Right lobe of liver (tissue), 6 donors: ENCODE measurements around the gene ADAM23. TPM values are rescaled to one million over a fixed set of nuclear protein-coding genes. Genes with fewer than 3 reads are reported as not detected.

Source experiments
- ATAC-seq, 4 donors: fragments of 200-7000 bp; cut with Tn5 transposase; one replicate each; pipeline ENCODE4 v1.9.1; 2020; ENCODE audit warnings: mild to moderate bottlenecking in 4 of 4, moderate library complexity in 4 of 4
- DNase-seq, 3 donors: peaks; one replicate each; pipeline ENCODE4 v3.0.0-alpha.2; 2020
- H3K27ac ChIP-seq, 3 donors: fragments of 200-600 bp; one replicate each; pipeline ENCODE4 v1.8.0; 2022
- H3K27me3 ChIP-seq, 2 donors: fragments of 200-600 bp; one replicate each; pipeline ENCODE4 v1.8.0; 2022
- H3K36me3 ChIP-seq, 4 donors: fragments of 200-600 bp; sonication (generic) in 1 of 4; one replicate each; pipeline versions ENCODE4 v1.5.1 to v1.8.0; 2017 to 2022; ENCODE audit warnings: control low read depth in 1 of 4
- H3K4me1 ChIP-seq, 4 donors: fragments of 200-600 bp; sonication (generic) in 1 of 4; one replicate each; pipeline versions ENCODE4 v1.5.1 to v1.8.0; 2017 to 2022; ENCODE audit warnings: control low read depth in 1 of 4
- H3K4me3 ChIP-seq, 3 donors: fragments of 200-600 bp; one replicate each; pipeline ENCODE4 v1.8.0; 2022
- H3K9me3 ChIP-seq, 4 donors: fragments of 200-600 bp; sonication (generic) in 1 of 4; one replicate each; pipeline versions ENCODE4 v1.5.1 to v1.8.0; 2017 to 2022; ENCODE audit warnings: control low read depth in 1 of 4
- CTCF ChIP-seq, 4 donors: fragments of 200-600 bp in 3 of 4; fragments of 450-650 bp in 1 of 4; IDR thresholded peaks; one replicate each; pipeline versions ENCODE4 v1.5.1 to v1.8.0; 2016 to 2022; ENCODE audit warnings: antibody characterized with exemption in 4 of 4, mild to moderate bottlenecking in 2 of 4
- POLR2A ChIP-seq: fragments of 450-650 bp; IDR thresholded peaks from one replicate; pipeline ENCODE4 v1.6.1; 2017; ENCODE audit warnings: antibody characterized with exemption, mild to moderate bottlenecking
- WGBS: methylation state at CpG from one replicate; pipeline ENCODE4 v1.1.6; 2018; ENCODE audit warnings: low coverage, low lambda C conversion rate; ENCODE audit not compliant: insufficient coverage; ENCODE audit errors: missing lambda C conversion rate; 5-methylcytosine and 5-hydroxymethylcytosine counted together
- intact Hi-C, 2 donors: fragments of 100-400 bp; cut with DNase I; formaldehyde crosslinking; loops; one replicate each; pipeline versions ENCODE4 v1.11.2 to v1.14.1; 2022
- total RNA-seq, 6 experiments: library from RNA; depleted of rRNA in 2 of 6; stranded (reverse); fragments of >200 nt in 2 of 6; fragmentation: NEBNext Ultra II Directional in 3 of 6; extraction: Animal tissue kit (Norgen Biotek cat#: 25700) in 3 of 6; gene quantifications; one replicate each; pipeline versions ENCODE4 v1.1.0 to v1.2.4, GENCODE V29; 2016 to 2023
- donor health status: DM: no; HTN: yes; CAD: no.
- donor health status: DM: no; HTN: no; CAD: no.
- donor health status: DM: no; HTN: no; CAD: no.
- donor health status: DM: no; HTN: yes; CAD: no.
- donor health status: DM: no; HTN: yes; CAD: no.

Gene ADAM23
- total RNA-seq, 6 experiments from 2014 or later, result under 0.01 to 0.26 (median 0.09) TPM; not detected in 2

DNA sequence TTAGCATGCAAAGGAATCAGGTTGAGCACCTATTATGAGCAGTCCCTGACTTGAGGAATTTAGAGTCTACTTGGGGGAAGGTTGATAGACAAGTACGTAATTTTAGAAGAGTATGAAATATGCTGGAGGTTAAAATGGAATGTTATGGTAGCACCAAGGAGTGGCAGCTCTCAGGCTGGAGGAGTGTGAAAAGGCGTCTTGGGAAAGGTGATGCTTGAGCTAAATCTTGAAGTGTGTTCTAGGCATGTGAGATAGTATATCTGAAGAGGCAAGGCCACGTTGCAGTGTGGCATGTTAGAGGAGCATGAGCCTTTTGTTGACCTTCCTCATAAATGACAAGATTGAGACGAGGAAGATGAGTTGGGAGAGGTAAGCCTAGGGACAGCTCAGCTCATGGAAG is 39.3 kb downstream of the ADAM23 start:
- DNase-seq (no peak), ATAC-seq (no peak)
- intact Hi-C loops, result no loop called here

DNA sequence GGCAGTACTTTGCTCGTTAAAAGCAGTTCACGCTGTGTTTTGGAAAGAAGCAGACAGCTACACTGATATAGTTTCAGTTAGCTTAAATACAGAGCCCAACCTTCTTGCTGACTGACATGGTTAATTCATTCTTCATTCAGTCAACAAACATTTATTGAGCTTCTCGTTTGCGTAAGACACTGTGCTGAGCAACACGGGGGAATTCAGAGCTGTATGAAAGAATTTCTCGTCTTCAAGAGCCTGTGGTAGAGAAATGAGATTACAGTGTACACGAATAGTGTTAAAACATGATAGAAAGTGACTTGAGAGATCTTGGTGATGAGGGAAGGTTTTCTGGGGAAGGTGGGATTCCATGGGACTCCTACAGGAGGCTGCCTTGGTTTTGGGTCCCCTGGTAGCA is 44.7 kb downstream of the ADAM23 start:
- Histone ChIP-seq H3K9me3 (no peaks in the 10 kb centered on the region), H3K4me1 (no peaks in the 10 kb centered on the region), H3K36me3 (no peaks in the 10 kb centered on the region), H3K4me3 (no peak overlapping the region), H3K27me3 (no peaks in the 10 kb centered on the region), H3K27ac (no peak overlapping the region)
- WGBS, result 59% methylated on average over 6 of the region's 7 CpGs
- ATAC-seq, result no peak
- intact Hi-C loops, result no loop called here
- no peak for TF ChIP-seq CTCF (IDR thresholded peaks at IDR 0.05)
- no peak for TF ChIP-seq POLR2A
- DNase-seq, result no peak

More for the DNA sequence above, 39.3 kb downstream of the ADAM23 start:
- Histone ChIP-seq H3K27ac (no peak overlapping the region), H3K4me1 (no peaks in the 10 kb centered on the region), H3K36me3 (no peaks in the 10 kb centered on the region), H3K4me3 (no peak overlapping the region), H3K27me3 (no peaks in the 10 kb centered on the region), H3K9me3 (no peaks in the 10 kb centered on the region)
- TF ChIP-seq POLR2A (no peak), CTCF (IDR thresholded peaks at IDR 0.05) (no peak)
- 48% methylated on average over 4 of the region's 4 CpGs for WGBS

- H3K4me1 ChIP-seq, result no peaks in the 10 kb centered on the region
Measured at GRCh38 chr2:206488623-206489022, 45.3 kb downstream of the ADAM23 start.

GRCh38 chr2:206494061-206494460 is 50.7 kb downstream of the ADAM23 start:
- no peaks in the 10 kb centered on the region for H3K9me3 ChIP-seq
- H3K27ac ChIP-seq, result no peak overlapping the region
- H3K4me3 ChIP-seq, result no peak overlapping the region
- intact Hi-C loops, result no loop called here
- H3K36me3 ChIP-seq, result no peaks in the 10 kb centered on the region
- DNase-seq, result no peak
- TF ChIP-seq POLR2A, result no peak
- TF ChIP-seq CTCF (IDR thresholded peaks at IDR 0.05), result no peak
- 56% methylated on average over 1 of the region's 1 CpG for WGBS
- no peaks in the 10 kb centered on the region for H3K4me1 ChIP-seq
- H3K27me3 ChIP-seq, result no peaks in the 10 kb centered on the region
- no peak for ATAC-seq

More at GRCh38 chr2:206488623-206489022, 45.3 kb downstream of the ADAM23 start:
- H3K27me3 ChIP-seq, result no peaks in the 10 kb centered on the region
- 88% methylated on average over 1 of the region's 1 CpG for WGBS
- no peaks in the 10 kb centered on the region for H3K36me3 ChIP-seq
- intact Hi-C loops, result no loop called here
- TF ChIP-seq POLR2A, result no peak
- no peak for TF ChIP-seq CTCF (IDR thresholded peaks at IDR 0.05)
- DNase-seq, result no peak
- ATAC-seq, result no peak
- H3K9me3 ChIP-seq, result no peaks in the 10 kb centered on the region
- H3K4me3 ChIP-seq, result no peak overlapping the region
- no peak overlapping the region for H3K27ac ChIP-seq

DNA sequence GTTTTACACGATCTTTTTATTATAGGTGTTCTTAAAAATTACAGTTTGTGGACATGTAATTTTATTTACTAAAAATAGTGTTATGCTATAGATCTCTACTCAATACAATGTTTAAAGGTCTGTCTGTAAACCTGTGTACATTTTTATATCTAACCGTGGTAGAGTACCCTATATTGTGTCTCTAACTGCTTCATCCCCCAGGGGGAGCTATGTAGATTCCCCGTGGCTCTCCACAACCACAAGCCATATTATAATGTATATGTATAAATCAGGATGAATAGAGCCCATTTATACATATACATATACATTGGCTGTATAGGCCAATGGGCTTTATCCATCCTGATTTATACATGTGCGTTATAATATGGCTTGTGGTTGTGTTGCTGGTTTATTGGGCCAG is 59.4 kb downstream of the ADAM23 start:
- WGBS, result 74% methylated on average over 4 of the region's 4 CpGs
- Histone ChIP-seq H3K36me3 (no peaks in the 10 kb centered on the region), H3K27me3 (no peaks in the 10 kb centered on the region), H3K4me3 (no peak overlapping the region), H3K9me3 (no peaks in the 10 kb centered on the region), H3K27ac (no peak overlapping the region), H3K4me1 (no peaks in the 10 kb centered on the region)
- intact Hi-C loops, result no loop called here
- ATAC-seq (no peak), DNase-seq (no peak)
- TF ChIP-seq CTCF (IDR thresholded peaks at IDR 0.05), result no peak
